GM15510 (cell line): ENCODE results near the gene ZNF580.

ENCODE experiments used
- POLR2A ChIP-seq: IDR thresholded peaks from 3 replicates; pipeline ENCODE4 v1.6.1; 2011; ENCODE audit warnings: borderline replicate concordance; ENCODE audit not compliant: insufficient read length; ENCODE audit errors: extremely low read depth

Gene ZNF580

DNA sequence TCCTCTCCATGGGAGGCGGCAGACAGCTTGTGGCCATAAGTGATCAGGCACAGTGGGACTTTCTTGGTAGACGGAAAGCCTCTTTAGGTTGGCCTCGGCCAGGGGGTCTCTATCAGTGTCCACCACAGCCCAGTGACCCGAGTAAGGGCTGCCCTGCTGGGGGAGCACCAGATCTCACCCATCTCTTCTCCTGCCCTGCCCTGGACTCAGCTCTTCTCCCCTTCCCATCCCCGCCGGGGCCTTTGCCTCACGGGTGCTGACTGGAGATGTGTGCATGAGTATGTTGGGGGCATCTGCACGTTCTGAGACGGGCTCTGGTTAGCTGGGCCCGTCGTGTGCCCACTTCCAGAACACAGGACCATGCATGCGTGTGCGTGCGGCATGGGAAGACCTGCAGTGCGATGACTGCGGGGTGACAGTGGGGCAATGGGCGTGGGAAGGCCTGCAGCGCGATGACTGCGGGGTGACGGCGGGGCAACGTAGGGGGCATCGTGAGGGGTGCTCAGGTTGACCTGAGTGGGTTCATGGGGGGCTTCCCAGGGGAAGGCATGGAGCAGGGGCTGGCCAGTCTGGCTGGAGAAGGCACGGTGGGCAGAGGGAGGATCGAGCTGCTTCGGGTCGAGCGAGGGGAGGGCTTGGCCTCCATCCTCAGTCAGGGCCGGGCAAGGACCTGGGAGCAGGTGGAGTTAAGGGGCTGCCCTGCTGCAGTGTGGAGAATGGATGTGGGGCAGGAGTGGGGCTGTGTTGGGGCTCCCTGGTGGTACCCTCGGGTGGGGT lies 50.2 kb downstream of the ZNF580 start:
- no peak for TF ChIP-seq POLR2A

DNA sequence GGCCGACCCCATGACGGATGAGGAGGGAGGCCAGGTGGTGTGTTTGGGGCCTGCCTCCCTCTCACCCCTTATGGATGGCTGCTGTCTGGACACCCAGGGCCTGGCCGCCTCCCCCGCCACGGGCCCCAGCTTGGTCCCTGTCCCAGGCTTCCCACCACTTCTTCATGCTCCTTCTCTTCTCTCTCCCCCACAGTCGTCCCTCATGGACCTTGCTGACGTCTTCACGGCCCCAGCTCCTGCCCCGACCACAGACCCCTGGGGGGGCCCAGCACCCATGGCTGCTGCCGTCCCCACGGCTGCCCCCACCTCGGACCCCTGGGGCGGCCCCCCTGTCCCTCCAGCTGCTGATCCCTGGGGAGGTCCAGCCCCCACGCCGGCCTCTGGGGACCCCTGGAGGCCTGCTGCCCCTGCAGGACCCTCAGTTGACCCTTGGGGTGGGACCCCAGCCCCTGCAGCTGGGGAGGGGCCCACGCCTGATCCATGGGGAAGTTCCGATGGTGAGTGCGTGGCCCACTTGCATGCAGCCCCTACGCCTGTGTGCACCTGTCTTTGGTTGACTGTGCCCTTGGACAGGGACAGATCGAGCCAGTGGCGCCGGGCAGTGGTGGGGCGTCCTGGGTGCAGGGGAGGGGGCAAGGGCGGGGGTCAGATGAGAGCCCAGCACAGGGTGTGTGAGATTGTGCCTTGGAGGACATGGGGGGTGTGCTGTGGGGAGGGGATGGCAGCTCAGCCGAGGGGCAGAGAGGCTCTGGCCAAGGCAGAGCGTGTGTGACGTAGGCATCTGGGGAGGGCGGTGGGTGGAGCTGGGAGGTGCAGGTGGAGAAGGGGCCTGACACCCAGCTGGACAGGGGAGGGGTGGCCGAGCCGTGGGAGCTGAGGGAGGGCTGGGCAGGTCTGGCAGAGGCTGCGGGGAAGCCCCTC lies 51.0 kb downstream of the ZNF580 start:
- no peak for TF ChIP-seq POLR2A

DNA sequence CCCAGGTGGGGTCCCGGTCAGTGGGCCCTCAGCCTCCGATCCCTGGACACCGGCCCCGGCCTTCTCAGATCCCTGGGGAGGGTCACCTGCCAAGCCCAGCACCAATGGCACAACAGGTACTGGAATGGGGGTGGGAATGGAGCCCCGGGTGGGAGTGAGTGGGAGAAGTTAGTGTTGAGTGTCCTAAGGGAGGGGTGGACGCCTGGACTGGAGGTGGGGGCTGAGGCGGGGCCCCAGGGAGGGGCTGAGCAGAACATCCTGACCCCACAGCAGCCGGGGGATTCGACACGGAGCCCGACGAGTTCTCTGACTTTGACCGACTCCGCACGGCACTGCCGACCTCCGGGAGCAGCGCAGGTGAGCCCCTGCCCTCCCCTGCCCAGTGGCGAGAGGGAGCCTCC lies 51.9 kb downstream of the ZNF580 start:
- TF ChIP-seq POLR2A, result no peak
